GM18861 (cell line): ENCODE data around the gene REM2.

Experiments
- ATAC-seq: cut with Tn5 transposase; IDR thresholded peaks from one replicate; pipeline ENCODE4 v1.9.1; 2021; ENCODE audit not compliant: unreplicated experiment

Gene REM2

DNA sequence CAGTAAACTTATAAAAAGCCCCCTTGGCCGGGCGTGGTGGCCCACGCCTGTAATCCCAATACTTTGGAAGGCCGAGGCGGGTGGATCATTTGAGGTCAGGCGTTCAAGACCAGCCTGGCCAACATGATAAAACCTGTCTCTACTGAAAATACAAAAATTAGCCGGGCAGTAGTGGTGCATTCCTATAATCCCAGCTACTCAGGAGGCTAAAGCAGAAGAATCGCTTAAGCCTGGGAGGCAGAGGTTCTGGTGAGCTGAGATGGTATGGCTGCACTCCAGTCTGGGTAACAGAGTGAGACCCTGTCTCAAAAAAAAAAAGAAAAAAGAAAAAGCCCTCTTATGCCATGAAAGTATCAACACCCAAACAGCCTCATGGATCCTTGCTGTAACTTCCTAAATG, 42.5 kb downstream of the REM2 start:
- ATAC-seq, result no peak

DNA sequence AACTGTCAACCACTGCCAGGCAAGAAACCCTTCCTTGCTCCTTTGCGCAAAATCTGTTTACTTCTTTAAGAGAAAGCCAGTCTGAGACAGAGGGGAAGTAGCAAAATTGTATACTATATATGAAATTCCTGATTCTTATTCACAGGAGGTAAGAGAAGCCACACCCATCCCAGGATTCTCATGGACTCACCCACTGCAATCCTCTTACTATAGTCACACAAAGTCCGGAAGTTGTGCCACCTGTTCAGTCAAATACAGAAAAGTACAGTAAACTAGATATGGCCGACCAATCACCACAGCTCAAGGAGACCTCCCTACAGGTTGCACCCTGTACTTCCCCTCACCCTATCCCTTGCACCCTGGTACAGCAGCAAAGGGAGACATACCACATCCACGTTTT, 43.3 kb downstream of the REM2 start:
- ATAC-seq, result no peak

DNA sequence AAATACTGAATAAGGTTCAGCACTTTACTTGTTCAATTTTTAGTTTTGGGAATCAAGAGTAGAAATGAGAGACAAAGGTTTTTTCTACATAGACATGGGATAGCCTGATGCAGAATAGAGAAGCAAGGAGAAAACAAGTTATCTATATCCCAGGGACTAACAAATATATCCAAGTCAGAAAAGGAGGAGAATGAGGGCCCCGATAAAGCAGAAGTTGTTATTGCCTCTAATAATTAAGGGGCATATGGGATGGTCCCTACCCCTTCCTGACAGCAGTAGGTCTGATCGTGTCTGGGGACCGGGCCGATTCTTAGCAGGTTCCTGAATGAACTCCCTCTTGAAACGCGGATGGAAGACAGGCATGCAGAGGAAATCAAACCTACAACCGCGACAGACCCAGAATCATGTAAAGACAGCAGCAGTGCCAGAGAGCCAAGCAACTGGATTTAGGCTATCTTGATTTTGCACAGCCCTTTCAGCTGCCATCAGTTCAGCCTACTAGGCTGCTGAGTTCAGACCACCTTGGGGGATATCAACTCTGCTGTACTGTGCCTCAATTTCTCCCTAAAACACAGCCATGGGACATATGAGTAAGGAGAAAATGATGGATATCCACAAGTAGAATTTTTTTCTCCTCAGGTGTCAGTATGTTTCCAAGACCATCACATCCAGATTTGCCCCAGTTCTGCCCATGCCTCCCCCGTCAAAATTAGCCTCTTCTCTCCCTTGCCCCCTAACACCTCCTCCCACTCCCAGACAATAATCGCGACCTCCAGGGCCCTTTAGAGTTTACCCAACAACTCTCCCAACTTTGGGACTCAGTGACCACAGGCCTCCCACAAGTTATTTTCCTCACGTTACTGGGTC, 45.4 kb downstream of the REM2 start:
- no peak for ATAC-seq

DNA sequence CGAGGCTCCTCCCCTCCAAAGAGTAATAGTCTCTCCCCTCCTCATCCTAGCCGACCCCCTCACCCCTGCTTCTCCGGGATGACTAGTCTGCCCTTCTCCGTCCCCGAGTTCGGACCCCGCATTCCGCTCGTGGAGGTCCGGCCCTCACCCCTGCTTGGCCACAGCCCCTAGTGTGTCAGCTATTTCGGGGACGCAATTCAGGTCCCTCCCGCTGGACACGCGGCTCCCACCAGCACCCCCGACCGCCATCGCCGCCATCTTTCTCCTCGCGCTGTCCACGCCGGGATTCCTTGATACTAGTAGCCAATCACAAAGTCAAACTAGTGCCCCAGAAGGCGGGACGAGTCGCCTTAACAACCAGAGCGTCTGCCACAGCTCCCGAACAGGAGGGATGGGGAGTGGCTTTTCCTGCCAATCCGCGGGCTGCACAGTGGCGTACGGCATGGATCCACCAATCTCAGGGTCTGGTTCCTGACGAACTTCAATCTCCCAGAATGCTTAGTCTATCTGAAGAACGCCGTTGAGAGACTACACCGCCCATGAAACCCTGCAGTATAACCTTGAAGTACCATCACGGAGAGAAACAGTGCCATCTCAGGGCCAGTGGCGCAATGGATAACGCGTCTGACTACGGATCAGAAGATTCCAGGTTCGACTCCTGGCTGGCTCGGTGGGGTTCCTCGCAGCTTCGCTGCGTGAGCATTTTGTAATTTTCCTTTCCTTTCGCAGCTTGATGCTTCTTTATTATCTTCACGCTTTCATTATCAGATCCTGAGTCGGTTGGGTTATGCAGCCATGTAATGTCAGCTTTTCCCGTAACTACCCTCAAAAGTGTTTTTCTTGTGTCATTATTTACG, 46.3 kb downstream of the REM2 start, which contains the start of gene PRMT5:
PRMT5 (minus strand) TSS at position 273 of the 857 bp plus-strand sequence; CDS start at position 258, 15 bp downstream.
- peak; percentile 88 for ATAC-seq

DNA sequence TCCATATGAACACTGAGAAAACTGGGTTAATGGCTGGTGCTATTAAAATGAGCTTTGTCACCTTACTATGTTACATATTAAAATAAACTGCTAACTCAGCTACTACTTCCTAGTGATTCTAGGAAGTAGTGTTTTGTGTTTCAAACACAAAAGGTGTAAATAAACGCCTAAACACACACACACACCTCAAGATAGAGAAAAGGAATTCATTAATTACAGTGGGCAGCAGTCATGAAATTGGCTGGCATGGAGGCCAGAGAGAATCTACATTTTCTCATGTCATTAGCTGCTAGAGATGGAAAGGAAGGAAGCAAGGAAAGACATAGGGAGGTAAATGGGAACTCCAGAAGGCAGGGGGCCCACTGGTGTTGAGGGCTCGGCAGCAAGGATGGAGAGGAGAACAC, 46.9 kb downstream of the REM2 start:
- ATAC-seq, result no peak

DNA sequence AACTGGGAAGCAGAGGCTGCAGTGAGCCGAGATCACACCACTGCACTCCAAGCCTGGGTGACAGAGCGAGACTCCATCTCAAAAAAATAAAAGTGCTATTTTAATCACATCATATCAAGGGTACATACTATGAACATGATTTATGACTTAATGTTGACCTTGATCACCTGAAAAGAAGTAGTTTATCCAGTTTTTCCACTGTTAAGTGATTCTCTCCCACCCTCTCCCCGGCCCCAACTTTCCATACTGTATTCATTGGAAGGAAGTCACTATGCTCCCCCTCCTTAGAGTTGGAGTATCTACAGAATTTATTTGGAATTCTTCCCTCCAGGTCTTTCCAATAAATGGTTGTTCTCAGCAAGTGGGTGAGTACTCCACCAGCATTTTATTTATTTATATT, 49.1 kb downstream of the REM2 start:
- ATAC-seq, result no peak

DNA sequence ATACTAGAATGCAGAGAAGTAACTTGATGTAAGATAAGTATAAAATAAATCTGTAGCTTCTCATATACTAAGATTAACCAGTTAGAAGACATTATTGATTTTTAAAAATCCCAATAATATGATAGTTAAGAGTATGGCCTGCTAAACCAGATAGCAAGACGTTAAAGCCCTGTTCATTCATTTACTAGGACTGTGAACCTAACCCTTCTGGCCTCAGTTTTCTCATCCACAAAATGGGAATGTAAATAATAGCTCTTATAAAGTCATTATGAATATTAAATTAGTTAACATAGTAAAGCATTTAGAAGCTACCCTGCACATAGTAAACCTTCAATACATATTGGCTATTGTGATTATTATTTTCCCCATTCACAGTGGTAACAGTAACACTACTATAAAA, 52.1 kb downstream of the REM2 start:
- ATAC-seq, result no peak
